Measurements from ENCODE around the gene NMD3. TPM values are rescaled to one million over a fixed set of nuclear protein-coding genes. Genes with fewer than 3 reads are reported as not detected.

The NMD3 gene
- total and polyA plus RNA-seq, 9 of the 15 experiments (the other 6 are each of a cell fraction or from before 2014, with no cell fraction given) = 63.5 to 178 (median 111) TPM

- TF ChIP-seq ZBTB11 (CRISPR knock-in tag; IDR thresholded peaks at IDR 0.05) (peak in 1 of 3 experiments; percentile 61; a peak in 4 of 6 replicates), SMAD1 (IDR thresholded peaks at IDR 0.05; ENCODE audit: low read depth, low read length, partially characterized antibody) (peak; percentile 58), ZNF197 (CRISPR knock-in tag; IDR thresholded peaks at IDR 0.05; ENCODE audit: low read depth) (no peak), BRCA1 (IDR thresholded peaks at IDR 0.05) (no peak), BRCA1 (CRISPR knock-in tag; IDR thresholded peaks at IDR 0.05) (no peak), ZKSCAN3 (CRISPR knock-in tag; IDR thresholded peaks at IDR 0.05) (no peak), GATAD2A (IDR thresholded peaks at IDR 0.05) (no peak), POLR2B (IDR thresholded peaks at IDR 0.05; ENCODE audit: low read depth, partially characterized antibody) (peak; percentile 80), ZFX (CRISPR knock-in tag; IDR thresholded peaks at IDR 0.05) (peak; percentile 80), PHF21A (IDR thresholded peaks at IDR 0.05; ENCODE audit: borderline replicate concordance, low read depth) (no peak), MNT (conservative IDR thresholded peaks at IDR 0.05) (peak; percentile 28 to 65; a peak in 3 of 4 replicates), RB1 (IDR thresholded peaks at IDR 0.05; ENCODE audit: low read depth) (peak; percentile 61), POLR2H (tag; IDR thresholded peaks at IDR 0.05; ENCODE audit: low read depth) (peak; percentile 90), CBX5 (IDR thresholded peaks at IDR 0.05; ENCODE audit: borderline replicate concordance, low read depth) (no peak), TBL1XR1 (IDR thresholded peaks at IDR 0.05; ENCODE audit: low read length in 2 of 2) (peak in 1 of 2 experiments; percentile 25; a peak in 1 of 4 replicates), FOXA1 (IDR thresholded peaks at IDR 0.05; ENCODE audit: borderline replicate concordance) (no peak), ZNF175 (CRISPR knock-in tag; IDR thresholded peaks at IDR 0.05; ENCODE audit: low read depth) (peak; percentile 38; the same call in 1 of the 2 replicates), ZNF12 (CRISPR knock-in tag; IDR thresholded peaks at IDR 0.05) (peak; percentile 77; the same call in 1 of the 2 replicates)
These were observed at the start of gene NMD3 (continued) for GRCh38 chr3:161220850-161221753.
